ENCODE data around the gene MPLKIP.

- no peak for TF ChIP-seq CTCF (conservative IDR thresholded peaks at IDR 0.05 in 1 of 2, IDR thresholded peaks at IDR 0.05 in 1 of 2; ENCODE audit: low read depth in 1 of 2, low read length in 2 of 2)
- TF ChIP-seq EZH2 (IDR thresholded peaks at IDR 0.05; ENCODE audit: low read length, missing control alignments), result no peak
Measured at GRCh38 chr7:40115936-40116335, 18.5 kb downstream of the MPLKIP start.

Data from fibroblast of lung (primary cell).